ENCODE data around the gene NEMP2.

NEMP2 gene

DNA sequence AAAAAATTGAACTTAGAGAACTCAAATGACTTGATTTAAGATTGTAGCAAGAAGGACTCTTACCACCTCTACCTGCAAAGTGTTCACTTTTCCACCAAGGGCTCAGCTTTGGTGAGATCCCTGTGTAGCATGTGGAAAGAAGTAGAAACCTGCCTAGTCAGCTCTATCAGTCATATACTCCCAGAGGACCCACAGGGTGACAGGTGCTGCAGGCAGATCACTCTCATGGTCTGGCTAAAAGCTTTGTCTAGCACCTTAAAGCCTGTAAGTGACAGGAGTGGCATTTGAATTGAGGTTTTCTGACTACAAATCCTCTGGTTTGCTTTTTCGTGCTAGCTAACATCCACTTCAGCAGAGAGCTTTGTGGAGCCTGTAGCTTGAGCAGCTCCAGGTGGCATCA, 18.7 kb upstream of the NEMP2 start:
- DNase-seq, result no peak

DNA sequence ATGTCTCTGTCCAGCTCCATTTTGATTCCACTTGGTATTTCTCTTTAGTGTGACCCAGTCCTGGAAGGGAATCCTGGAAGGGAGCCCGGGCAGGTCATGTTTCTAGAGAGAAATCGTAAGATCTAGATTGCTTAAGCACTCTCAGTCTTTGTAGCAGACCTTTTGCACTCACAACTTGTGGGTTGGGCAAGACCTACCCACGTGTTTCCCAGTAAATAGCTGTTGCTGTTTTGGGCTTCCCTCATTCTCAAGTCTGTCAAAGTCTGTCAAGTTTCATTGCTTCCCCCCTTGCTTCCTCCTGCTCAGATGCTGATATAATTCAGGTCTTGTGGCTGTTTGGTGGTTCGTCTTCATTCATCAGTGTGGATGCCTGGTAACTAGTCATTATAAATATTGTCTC, 17.4 kb upstream of the NEMP2 start:
- DNase-seq, result no peak

DNA sequence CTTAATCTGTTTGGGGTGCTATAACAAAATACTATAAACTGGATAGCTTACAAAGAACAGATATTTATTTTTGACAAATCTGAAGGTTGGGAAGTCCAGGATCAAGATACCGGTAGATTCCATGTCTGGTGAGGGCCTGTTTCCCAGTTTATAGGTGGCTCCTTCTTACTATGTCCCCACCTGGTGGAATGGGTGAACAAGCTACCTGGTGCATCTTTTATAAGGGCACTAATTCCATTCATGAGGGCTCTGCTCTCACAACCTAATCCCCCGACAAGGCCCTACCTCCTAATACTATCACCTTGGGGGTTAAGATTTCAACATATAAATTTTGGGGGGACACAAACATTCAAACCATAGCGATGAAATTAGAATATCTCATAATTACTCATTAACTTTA, 15.6 kb upstream of the NEMP2 start:
- DNase-seq, result no peak

DNA sequence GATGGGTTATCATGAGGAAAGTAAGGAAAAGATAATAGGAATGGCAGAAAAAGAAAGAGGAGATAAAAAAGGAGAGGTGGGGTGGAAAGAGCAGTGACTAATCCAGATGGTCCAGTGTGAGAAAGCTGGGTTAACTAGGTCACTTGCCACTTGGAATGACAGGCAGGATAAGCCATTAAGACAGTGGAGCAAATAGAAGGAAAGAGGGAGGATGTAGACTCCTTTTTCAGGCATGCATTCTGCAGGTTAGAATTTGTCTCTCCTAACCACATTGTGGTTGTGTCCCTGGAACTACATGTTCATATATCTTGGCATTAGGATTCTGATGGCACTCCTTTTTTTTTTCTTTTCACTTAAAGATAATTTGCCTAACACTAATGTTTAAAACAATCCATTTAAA, 13.4 kb upstream of the NEMP2 start:
- DNase-seq, result no peak

DNA sequence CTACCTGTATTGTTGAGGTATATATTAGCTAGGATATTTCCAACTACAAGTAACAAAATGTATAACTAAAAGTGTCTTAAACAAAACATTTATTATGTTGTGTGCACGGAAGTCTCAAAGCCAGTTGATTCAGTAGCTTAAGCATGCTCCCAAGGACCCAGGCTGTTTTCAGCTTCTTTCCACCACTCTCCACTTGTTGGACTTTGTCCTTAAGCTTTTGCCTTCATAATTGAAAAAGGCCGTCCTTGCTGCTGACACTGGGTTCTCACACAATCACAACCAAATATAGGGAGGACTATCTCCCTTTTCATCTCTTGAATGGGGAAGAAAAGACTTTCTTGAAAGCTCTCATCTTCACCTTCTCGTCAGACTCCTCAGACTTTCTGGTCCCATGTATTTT, 12.2 kb upstream of the NEMP2 start:
- no peak for DNase-seq

DNA sequence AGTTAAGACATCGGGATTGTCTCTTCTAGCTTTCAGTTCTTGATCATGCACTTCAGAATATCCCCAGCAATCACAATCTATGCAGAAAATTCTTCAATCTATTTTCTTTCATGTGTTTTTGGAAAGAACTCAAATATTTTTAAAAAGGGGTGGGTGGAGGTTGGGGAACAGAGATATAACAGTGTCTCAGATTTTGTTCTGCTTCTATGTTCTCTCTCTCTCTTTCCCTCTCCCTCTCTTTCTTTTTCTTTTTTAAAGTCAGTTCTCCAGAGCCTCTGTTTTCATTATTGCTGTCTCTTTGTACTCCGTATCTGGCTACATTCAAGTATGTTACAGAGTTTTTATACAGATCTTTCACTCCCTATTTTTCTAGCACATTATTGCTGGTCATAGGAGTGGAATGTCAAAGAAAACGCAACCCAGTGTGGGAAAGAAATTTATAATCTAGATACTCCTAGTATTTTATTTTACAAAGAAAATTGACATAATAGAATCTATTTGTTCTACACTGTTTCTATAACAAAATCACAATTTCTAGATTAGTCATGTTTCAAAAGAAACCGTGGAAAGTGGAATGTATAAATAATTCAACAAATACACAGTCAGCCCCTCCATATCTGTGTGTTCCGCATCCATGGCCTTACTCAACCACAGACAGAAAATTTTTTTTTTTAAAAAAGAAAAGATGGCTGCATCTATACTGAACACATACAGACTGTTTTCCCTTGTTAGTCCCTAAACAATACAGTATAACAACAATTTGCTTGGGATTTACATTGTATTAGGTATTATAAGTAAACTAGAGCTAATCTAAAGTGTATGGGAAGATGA, 11.2 kb upstream of the NEMP2 start:
- no peak for DNase-seq

DNA sequence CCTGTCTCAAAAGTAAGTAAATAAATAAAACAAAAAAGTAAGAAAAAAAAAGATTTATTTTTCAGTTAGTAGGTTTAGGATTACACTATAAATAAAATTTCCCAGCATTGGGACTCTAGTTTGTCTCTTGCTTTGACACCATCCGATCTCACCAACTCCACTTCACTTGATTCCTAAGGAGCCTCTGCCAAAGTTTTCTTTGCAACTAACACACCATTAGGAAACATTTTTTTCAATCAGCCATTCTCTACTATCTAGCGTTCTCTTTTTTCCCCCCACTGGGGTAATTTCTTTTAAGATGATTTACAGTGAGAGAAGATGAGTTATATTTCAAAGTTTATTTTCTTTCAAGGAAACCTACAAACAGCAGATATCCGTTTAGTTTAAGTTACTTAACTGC, 10.6 kb upstream of the NEMP2 start:
- DNase-seq, result no peak

DNA sequence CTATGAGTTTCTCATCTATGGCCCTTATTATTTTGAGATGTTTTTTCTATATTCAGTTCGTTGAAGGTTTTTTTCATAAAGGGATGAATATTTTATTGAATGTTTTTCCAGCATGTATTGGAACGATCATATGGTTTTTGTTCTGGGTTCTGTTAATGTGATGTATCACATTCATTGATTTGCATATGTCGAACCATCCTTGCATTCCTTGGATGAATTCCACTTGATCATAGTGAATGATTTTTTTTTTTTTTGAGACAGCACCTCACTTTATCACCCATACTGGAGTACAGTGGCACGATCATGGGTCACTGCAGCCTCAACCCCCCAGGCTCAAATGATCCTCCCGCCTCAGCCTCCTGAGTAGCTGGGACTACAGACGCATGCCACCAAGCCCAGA, 5.5 kb upstream of the NEMP2 start:
- no peak for DNase-seq

DNA sequence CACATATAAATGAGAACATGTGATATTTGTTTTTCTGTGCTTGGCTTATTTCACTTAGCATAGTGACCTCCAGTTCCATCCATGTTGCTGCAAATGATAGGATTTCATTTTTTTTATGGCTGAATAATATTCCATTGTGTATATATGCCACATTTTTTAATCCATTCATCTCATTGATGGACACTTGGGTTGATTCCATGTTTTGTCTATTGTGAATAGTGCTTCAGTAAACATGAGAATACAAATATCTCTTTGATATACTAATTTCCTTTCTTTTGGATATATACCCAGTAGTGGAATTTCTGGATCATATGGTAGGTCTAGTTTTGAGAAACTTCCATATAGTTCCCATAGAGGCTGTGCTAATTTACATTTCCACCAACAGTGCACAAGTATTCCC, 3.7 kb upstream of the NEMP2 start:
- DNase-seq, result no peak

DNA sequence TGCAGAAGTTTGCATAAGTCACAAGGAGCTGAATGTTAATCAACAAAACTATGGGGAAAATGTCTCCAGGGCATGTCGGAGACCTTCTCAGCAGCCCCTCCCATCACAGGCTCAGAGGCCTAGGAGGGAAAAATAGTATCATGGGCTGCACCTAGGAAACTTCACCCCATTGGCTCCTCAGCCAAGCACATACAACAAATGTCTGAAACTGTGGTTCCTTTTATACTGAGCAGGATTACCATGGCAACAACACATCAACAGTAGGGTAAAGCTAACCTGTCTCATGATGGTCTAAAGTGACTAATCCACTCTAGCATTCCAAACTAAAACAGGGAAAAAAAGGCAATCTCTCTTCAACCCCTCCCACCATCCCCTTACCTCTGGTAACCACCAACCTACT, 3.2 kb upstream of the NEMP2 start:
- DNase-seq, result no peak

DNA sequence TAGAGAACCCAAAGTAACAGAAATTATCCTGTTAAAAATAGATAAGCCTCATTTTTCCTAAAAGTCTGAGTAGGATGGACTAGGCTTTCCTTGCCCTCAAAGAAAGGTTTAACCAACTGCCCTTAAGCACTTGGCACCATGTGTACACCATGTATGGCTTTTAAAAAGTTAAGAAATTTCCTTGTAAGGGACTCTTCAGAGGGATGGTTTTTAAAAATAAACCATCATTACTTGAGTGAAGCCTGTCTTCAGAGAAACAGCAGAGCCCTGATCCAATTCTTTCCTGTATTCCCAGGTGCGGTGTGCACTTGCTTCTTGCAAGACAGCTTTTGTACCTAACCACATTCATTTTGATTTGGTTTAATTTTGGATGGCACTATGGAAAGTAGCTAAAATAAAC, 1.1 kb upstream of the NEMP2 start:
- DNase-seq, result no peak

DNA sequence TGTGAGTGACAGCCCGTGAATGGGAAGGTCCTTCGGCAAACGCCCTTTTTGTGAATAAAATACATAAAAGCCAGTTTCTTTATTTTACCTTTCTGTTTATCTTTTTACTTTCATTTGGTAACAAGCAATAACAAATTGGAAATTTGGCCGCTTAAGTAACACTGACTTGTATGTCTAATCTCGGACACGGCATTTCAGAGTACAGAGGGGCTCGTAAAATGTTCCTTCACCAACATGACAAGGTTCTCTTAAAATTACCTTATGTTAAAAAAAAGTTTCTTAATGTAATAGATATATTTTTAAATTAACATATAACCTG, 558 bp upstream of the NEMP2 start:
- no peak for DNase-seq

DNA sequence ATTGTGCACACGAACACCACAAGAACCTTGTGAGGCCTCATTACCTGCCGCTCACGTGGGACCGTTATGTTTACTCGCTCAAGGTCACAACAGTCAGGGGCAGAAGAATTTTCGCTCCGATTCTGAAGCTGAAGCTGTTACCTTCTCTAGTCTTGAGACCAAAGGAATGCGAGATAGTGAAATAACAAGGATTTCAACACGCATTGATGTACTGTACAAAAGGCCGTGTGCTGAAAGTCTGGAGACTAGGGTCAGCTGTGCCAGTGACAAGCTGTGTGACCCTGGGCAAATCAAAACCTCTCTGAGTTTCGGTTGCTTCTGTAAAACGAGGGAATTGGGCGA, 583 bp downstream of the NEMP2 start:
- peak; percentile 36 to 58 for DNase-seq

DNA sequence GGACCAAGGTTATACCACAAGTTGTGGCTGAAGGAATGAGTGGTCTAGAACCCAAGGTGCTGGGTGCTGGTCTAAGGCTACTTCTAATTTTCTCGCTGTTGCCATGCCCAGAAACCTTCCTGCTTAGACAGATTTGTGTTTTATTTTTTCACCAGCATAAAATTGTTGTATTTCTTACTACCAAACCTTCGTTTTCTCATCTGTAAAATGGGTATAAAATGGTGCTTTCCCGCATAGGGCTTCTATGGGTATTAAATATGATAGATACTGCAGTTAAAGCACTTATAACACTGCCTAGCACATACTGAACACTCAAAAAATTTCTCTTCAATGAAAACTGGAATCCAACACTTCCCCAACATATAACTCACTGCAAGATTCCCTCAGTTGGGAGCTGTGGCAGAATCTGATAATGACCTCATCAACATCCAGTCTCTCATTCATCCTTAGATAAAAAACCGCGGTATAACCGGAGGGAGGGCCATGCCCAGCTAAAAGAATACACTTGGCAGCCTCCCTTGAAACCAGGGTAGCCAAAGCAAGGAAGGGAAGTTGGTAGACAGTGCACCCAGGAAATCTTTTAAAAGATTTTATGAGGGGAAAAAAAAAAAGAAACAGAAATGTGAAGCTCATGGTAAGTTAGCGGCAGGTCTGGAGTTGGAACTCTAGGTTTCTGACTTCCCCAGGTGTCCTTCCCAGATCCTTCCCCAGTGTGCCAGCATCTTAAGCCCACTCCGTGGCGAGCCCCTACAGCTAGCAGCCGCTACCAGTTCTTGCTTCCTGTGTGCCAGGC, 1.2 kb downstream of the NEMP2 start:
- no peak for DNase-seq

DNA sequence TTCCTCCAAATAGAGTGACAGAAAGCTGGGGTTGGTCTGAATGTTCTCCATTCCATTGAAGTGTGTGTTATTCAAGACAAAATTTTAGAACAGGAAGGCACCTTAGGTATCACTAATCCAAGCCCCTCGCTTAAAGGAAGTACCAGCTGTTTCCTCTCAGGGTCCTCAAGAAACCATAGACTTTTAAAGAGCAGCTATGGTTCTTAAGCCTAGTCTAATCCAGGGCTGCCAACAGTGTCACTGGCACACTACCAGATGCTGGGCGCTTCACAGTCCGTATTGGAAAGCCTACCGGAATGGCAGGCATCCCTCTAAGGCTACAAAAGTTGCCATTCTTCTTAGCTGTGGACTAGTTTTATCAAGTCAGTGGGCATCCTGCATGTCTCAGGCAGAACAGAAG, 1.9 kb downstream of the NEMP2 start:
- DNase-seq, result no peak

DNA sequence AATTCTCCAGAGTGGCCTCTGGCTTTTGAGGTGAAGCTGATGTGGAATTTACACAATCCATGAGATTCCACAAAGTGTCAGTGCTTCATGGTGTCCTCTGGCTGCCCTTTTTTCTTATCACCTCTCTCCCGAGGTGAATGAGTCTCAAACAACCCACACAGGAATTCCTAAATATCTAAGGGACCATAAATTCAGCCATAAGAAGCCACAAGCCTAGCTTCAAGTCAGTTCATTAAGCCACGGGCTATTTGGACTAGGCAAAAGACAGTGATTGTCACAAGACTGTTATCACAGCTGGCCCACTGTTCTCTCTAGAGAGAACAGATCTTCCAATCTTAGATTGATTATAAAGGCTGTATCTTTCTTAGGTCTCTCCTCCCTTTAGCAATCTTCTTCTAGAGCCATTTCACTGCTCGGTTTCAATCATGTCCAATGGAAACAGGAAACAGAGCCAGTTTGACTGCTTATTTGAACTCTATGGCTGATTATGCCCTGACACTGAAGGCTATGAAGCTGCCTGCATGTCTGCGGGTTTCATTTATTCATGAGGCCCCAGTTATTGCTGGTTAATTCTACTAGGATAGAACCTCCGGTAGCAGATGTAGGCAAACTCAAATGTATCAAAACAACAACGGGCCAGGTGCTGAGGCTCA, 4.1 kb downstream of the NEMP2 start:
- DNase-seq, result no peak

DNA sequence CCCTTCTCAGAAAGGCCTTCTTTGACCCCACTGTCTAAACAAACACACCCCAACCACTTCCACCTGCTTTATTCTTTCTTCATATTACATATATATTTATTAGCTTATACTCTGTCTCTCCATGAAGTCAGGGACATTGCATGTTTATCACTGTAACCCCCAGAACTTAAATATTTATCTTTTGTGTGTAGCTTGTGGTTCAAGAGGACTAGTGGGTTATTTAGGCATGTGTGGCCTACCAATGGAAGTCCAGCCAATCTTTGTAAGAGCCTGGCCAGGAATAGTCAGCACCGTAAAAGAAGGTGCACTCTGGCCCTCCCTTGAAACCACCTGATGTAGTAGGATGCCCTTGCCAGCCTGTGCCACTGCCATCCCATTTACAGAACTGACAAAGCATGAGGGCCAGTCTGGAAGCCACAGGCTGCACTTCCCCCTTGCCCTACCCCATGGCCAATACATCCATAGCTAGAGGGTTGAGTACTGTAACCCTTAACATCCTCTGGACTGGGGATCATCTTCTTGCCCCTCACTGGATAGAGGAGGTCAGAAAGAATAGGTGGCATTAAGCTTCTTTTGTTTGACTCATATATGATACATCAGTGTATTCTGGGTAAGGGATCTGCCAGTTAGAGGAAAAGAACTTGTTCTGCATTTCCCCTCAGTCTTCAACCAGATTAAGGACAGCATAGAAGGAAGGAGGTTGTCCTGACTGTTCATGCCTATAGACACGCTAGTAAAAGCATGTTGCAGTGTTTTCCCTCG, 4.9 kb downstream of the NEMP2 start:
- DNase-seq, result no peak

DNA sequence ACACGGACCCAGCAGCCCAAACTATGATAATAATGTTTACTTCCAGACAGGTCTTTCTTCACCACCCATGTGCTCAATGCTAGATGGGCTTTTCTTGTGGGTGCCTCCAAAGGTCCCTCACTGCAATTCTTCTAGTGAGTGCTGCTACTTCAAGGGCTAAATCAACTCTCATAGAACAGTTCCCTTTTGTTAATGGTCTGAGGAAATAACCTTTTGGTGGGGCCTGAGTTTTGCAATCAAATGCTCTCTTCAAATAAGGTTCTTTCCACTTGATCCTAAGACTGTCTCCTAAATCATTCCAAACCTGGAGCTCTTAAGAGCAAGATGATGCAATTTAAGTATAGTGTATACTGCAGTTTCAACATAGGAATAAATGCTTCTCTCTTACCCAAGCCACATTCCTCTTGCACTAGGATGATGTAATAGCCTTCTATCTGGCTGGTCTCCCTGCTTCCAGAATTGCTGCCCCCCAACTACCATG, 6.0 kb downstream of the NEMP2 start:
- DNase-seq, result no peak

DNA sequence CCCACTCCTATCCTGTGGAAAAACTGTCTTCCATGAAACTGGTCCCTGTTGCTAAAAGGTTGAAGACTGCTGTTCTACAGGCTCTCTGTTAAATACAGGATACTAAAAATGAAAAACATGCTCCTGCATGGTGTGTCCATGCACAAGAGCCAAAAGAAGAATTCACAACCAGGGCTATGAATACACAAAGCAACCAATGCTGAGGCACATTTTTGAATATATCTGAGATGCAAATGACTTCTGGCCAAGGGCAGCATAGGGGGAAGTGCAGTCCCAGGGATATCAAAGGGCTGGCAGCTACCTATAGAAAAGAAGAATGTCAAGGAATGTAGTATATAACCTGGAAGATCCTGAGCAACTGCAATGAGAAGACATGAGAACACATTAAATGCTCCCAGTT, 6.6 kb downstream of the NEMP2 start:
- no peak for DNase-seq

DNA sequence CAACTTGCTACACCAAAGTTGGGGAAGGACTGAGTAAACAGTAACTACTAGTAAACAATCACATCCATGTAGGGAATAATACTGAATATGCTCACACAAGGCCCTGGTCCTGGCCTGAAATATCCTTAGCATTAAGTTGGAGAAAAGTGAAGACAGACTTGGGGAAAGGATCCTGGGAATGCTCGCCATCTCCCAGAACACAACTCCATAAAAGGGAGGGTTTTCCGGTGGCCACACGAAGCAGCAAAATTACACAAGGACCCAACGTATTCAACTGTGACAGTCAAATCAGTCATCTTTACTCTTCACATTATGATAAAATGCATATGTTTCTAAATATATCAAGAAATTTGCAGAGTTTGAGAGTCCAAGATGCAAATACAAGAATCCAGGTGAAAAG, 7.3 kb downstream of the NEMP2 start:
- DNase-seq, result no peak

DNA sequence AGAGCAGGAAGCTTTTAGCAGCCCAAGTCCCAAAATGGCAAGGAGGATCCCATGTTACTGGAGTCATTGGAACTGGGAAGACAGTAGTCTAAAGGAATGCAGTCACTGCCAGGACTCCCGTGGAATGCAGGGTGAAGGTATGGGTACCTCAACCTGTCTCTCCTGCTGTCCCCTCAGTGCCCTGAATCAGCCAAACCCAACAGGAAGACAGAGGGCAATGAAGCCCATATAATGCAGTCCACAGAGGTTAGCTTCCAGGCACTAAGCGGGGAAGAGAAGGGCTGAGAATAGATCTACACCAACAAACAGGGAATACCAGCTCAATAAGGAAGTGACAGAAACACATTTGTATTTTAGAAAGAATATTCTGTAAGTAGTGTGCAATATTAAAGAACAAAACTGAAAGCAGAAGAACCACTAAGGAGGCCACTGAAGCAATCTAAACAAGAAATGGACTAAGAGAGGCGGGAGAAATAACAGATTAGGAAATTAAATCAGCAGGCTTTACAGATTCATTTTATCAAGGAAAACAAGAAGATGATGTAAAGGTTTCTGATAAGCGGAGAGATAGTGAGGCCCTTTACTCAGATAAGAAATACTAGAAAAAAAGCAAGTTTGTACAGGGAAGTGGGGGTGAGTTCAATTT, 8.3 kb downstream of the NEMP2 start:
- DNase-seq, result no peak

DNA sequence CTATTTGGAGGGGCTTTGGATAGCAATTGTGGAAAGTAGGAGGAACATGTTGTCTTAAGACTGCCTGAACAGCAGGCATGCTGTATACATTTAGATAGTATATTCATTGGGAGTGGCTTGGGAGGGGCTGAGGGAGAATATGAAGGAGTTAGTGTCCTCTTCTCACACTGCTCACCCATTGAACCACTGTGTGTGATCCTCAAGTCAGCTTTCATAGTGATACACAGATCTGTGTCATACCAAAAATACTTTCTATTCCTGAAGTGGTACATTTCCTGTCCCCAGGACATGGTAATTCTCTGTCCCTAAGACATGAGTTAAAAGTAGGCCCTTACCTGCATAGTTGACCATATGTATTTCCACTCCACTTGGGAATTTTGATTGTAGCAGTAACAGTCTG, 9.6 kb downstream of the NEMP2 start:
- DNase-seq, result no peak
